Spleen (tissue), 11 donors: ENCODE data around the gene PAX5. TPM values are rescaled to one million over a fixed set of nuclear protein-coding genes. Genes with fewer than 3 reads are reported as not detected.

ENCODE experiments used
- DNase-seq: peaks from one replicate; pipeline ENCODE4 v3.0.0-alpha.2; 2020
- H3K27ac ChIP-seq, 8 donors: fragments of 200-600 bp; sonication (generic) in 7 of 8; 1 replicate in 4 of 8; 2 replicates in 4 of 8; pipeline versions ENCODE4 v1.5.0 to v1.8.0; 2016 to 2021; ENCODE audit warnings: inconsistent platforms in 4 of 8, mild to moderate bottlenecking in 4 of 8, moderate library complexity in 1 of 8
- H3K27me3 ChIP-seq, 7 donors: fragments of 200-600 bp; sonication (generic) in 6 of 7; replicated peaks in 1 of 7; 1 replicate in 4 of 7; 2 replicates in 3 of 7; pipeline versions ENCODE4 v1.5.0 to v1.8.0; 2016 to 2021; ENCODE audit warnings: inconsistent platforms in 3 of 7, mild to moderate bottlenecking in 1 of 7
- H3K36me3 ChIP-seq, 6 donors: fragments of 200-600 bp; sonication (generic) in 5 of 6; 1 replicate in 4 of 6; 2 replicates in 2 of 6; pipeline versions ENCODE4 v1.5.0 to v1.8.0; 2016 to 2021; ENCODE audit warnings: inconsistent platforms in 2 of 6
- H3K4me1 ChIP-seq, 6 donors: fragments of 200-600 bp; sonication (generic) in 5 of 6; 1 replicate in 3 of 6; 2 replicates in 3 of 6; pipeline versions ENCODE4 v1.5.0 to v1.8.0; 2016 to 2021; ENCODE audit warnings: inconsistent platforms in 3 of 6
- H3K4me3 ChIP-seq, 8 donors: fragments of 200-600 bp; sonication (generic) in 7 of 8; 1 replicate in 4 of 8; 2 replicates in 4 of 8; pipeline versions ENCODE4 v1.5.0 to v1.8.0; 2016 to 2021; ENCODE audit warnings: inconsistent platforms in 4 of 8, mild to moderate bottlenecking in 4 of 8, moderate library complexity in 2 of 8
- H3K9me3 ChIP-seq, 8 donors: fragments of 200-600 bp; sonication (generic) in 7 of 8; 1 replicate in 4 of 8; 2 replicates in 4 of 8; pipeline versions ENCODE4 v1.5.0 to v1.8.0; 2016 to 2021; ENCODE audit warnings: inconsistent platforms in 4 of 8
- POLR2A ChIP-seq, 3 donors: fragments of 450-650 bp; IDR thresholded peaks; one replicate each; pipeline ENCODE4 v1.5.1; 2017; ENCODE audit warnings: antibody characterized with exemption in 3 of 3, mild to moderate bottlenecking in 1 of 3
- POLR2AphosphoS5 ChIP-seq, 3 donors: sonication (generic); formaldehyde crosslinking; IDR thresholded peaks; one replicate each; pipeline ENCODE4 v1.5.1; 2017; ENCODE audit warnings: antibody characterized with exemption in 3 of 3
- WGBS, 5 donors: extraction: QIAGEN DNeasy Blood & Tissue Kit in 3 of 5; methylation state at CpG; one replicate each; pipeline versions ENCODE4 v1.1.5 to v1.1.7; 2013 to 2018; 5-methylcytosine and 5-hydroxymethylcytosine counted together
- intact Hi-C: fragments of 100-400 bp; cut with DNase I; formaldehyde crosslinking; loops from one replicate; pipeline ENCODE4 v1.15.0; 2023; ENCODE audit warnings: low total_unique reads
- polyA plus RNA-seq, 3 donors: library from polyadenylated mRNA; stranded (reverse); fragments of 200-250 nt; gene quantifications; one replicate each; pipeline ENCODE4 v1.2.1, GENCODE V29; 2013
- total RNA-seq, 7 donors: library from RNA; depleted of rRNA in 3 of 7; stranded (reverse); fragments of >200 nt in 3 of 7; fragmentation: NEBNext Ultra II Directional in 4 of 7; extraction: Animal tissue kit (Norgen Biotek cat#: 25700) in 4 of 7; gene quantifications; one replicate each; pipeline versions ENCODE4 v1.1.0 to v1.2.1, GENCODE V29; 2016 to 2021
- TF ChIP-seq, protein P1 (sequence below), 11 experiments: fragments of 200-600 bp in 7 of 11; fragments of 450-650 bp in 4 of 11; sonication (generic) in 4 of 11; IDR thresholded peaks in 8 of 11; conservative IDR thresholded peaks in 3 of 11; 1 replicate in 7 of 11; 2 replicates in 4 of 11; pipeline versions ENCODE4 v1.4.0 to v1.8.0; 2016 to 2021; ENCODE audit warnings: antibody characterized with exemption in 11 of 11, inconsistent platforms in 4 of 11, mild to moderate bottlenecking in 1 of 11
- donor health status: healthy with polysubstance abuse.
- donor health status: DM: no; HTN: no; CAD: no; lungs with moderate emphysema.
- donor health status: DM: no; HTN: no; CAD: no.
- donor health status: Bipolar disorder and iron deficiency.
- donor health status: healthy.
- donor health status: DM: no; HTN: no; CAD: no.
- donor health status: DM: yes; HTN: yes; CAD: no.

The PAX5 gene
- total and polyA plus RNA-seq, 10 donors = 15.9 to 120 (median 53.0) TPM

DNA sequence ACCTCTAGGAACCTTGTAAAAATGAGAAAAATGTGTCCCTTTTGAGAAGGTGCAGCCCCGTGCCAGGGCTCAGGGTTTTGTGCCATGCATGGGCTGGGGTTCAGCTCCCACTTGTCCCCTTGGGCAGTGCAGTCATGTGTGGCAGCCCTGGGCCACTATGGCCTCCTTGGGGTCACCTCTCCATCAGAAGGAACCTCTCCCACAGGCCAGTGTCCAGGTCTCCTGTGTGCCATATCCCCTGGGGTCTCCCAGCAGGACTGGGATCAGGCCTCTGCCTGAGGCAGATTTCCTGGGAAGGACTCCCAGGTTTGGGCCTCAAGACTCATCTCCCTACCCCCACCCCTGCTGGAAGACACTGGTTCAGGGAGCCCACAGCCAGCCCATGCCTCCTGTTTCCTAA lies 189.1 kb downstream of the PAX5 start:
- DNase-seq = no peak
- intact Hi-C loops = no loop called here
- TF ChIP-seq, protein P1, sequence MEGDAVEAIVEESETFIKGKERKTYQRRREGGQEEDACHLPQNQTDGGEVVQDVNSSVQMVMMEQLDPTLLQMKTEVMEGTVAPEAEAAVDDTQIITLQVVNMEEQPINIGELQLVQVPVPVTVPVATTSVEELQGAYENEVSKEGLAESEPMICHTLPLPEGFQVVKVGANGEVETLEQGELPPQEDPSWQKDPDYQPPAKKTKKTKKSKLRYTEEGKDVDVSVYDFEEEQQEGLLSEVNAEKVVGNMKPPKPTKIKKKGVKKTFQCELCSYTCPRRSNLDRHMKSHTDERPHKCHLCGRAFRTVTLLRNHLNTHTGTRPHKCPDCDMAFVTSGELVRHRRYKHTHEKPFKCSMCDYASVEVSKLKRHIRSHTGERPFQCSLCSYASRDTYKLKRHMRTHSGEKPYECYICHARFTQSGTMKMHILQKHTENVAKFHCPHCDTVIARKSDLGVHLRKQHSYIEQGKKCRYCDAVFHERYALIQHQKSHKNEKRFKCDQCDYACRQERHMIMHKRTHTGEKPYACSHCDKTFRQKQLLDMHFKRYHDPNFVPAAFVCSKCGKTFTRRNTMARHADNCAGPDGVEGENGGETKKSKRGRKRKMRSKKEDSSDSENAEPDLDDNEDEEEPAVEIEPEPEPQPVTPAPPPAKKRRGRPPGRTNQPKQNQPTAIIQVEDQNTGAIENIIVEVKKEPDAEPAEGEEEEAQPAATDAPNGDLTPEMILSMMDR (IDR thresholded peaks at IDR 0.05 in 8 of 11, conservative IDR thresholded peaks at IDR 0.05 in 3 of 11) = no peak
- TF ChIP-seq POLR2A (IDR thresholded peaks at IDR 0.05) (no peak), POLR2AphosphoS5 (IDR thresholded peaks at IDR 0.05) (no peak)
- no peaks in the 10 kb centered on the region for H3K9me3 ChIP-seq
- no peaks in the 10 kb centered on the region for H3K27me3 ChIP-seq
- WGBS, 5 donors = 64 to 78% (median 73%) methylated on average over 1 of the region's 1 CpG
- H3K36me3 ChIP-seq = peaks cover 0 to 94% (median 11%) of the 10 kb centered on the region in 6 donors
- no peak overlapping the region for H3K4me3 ChIP-seq
- H3K4me1 ChIP-seq = no peaks in the 10 kb centered on the region
- no peak overlapping the region for H3K27ac ChIP-seq

DNA sequence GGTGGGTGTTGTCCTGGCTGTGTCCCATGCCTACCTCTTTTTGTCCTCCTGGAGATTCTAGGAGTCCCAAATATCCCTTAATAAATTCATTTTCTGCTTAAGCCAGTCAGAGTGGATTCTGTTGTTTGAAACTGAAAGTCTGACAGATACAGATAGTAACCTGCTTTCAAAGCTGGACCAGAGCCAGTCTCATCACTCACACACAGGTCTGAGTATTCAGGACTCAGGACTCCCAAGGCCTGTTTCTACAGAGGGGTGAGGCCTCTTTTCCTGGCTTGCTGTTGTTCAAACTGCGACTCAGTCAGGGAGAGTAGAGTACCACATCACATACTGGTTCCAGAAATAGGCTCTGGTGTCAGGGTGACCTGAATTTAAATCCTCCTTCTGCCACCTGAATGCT lies 190.1 kb downstream of the PAX5 start:
- WGBS, 5 donors = 80 to 94% (median 90%) methylated on average over 1 of the region's 1 CpG
- Histone ChIP-seq H3K4me1 (no peaks in the 10 kb centered on the region), H3K9me3 (no peaks in the 10 kb centered on the region), H3K27ac (no peak overlapping the region), H3K27me3 (no peaks in the 10 kb centered on the region), H3K4me3 (no peak overlapping the region), H3K36me3 (peaks cover 0 to 96% (median 17%) of the 10 kb centered on the region in 6 donors)
- intact Hi-C loops = no loop called here
- TF ChIP-seq, protein P1 (IDR thresholded peaks at IDR 0.05 in 8 of 11, conservative IDR thresholded peaks at IDR 0.05 in 3 of 11) = no peak
- TF ChIP-seq POLR2A (IDR thresholded peaks at IDR 0.05) = no peak
- TF ChIP-seq POLR2AphosphoS5 (IDR thresholded peaks at IDR 0.05) = no peak
- DNase-seq = no peak

DNA sequence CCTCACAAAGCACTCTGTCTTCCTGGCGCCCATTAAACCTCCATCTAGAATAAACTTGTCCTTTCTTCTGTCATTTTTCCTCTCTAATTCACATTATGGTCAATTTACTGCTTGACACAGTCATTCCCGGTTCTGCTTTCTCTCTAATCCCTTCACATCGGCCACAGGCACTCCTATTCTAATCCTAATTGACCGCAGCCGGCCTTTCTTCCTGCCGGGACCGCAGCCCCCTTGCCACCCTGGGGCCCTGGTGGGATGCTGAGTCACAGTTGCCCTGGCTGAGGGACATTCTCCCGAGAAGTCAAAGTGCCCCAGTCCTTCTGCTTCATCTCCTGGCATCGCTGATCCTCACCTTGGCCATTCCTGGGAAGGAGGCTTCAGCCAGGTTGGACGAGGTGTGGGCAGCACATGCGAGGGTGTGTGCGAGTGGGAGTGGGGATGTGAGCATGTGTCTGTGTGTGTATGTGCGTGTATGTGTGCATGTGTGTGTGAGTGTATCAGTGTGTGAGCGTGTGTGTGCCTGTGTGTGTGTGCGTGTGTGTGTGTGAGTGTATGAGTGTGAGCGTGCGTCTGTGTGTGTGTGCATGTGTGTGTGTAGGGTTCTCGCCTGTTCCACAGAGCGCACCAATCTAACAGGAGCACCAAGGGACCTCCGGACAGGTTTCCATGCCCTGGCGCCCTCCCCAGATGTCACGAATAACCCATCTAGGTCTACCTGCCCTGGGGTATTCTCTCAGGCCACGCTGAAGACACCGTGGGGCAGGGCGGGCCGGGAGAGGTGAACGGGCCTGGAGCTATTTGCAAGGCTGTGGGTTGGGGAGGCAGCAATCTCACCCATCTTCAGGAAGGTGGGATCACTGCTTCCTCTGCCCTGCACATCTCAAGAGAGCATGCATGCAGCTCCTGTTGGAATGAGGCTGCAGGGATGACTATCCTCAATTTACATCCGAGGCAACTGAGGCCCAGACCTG lies 191.2 kb downstream of the PAX5 start:
- Histone ChIP-seq H3K4me3 (no peak overlapping the region), H3K9me3 (no peaks in the 10 kb centered on the region), H3K27me3 (no peaks in the 10 kb centered on the region), H3K4me1 (no peaks in the 10 kb centered on the region), H3K27ac (no peak overlapping the region), H3K36me3 (peaks cover 0 to 100% (median 17%) of the 10 kb centered on the region in 6 donors)
- no peak for DNase-seq
- TF ChIP-seq POLR2A (IDR thresholded peaks at IDR 0.05) = no peak
- TF ChIP-seq POLR2AphosphoS5 (IDR thresholded peaks at IDR 0.05) = peak in 1 of 3 donors; percentile 22
- intact Hi-C loops = no loop called here
- 71 to 75% (median 72%) methylated on average over 27 to 28 of the region's 28 CpGs for WGBS, 5 donors

DNA sequence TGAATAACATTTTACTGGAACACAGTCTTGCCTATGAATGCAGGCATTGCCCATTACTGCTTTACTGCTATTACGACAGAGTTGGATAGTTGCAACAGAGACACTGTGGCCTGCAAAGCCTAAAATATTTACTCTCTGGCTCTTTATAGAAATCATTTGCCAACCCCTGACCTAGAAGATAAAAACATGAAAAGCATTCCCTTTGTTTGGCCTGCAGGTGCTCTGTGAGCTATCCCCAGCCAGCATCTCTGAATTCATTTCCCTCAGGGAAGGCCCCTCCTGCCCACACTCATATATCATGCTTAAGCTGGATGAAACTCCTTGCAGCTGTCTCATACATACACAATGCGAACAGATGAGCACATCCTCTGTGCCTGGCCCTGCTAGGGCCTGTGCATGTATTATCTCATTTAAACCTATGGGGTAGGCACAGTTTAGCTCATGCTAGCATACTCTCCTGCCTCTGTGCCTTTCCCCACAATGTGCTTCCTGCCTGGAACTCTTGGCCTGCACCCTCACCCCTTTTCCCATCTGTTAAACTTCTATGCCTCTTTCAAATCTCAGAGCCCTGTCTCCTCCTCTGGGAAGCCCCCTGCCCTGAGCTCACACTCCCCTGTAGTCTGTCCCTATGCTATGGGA lies 193.1 kb downstream of the PAX5 start:
- no peak overlapping the region for H3K27ac ChIP-seq
- no peaks in the 10 kb centered on the region for H3K4me1 ChIP-seq
- TF ChIP-seq POLR2AphosphoS5 (IDR thresholded peaks at IDR 0.05) (no peak), POLR2A (IDR thresholded peaks at IDR 0.05) (no peak)
- TF ChIP-seq, protein P1 (IDR thresholded peaks at IDR 0.05 in 8 of 11, conservative IDR thresholded peaks at IDR 0.05 in 3 of 11) = no peak
- intact Hi-C loops = no loop called here
- no peak overlapping the region for H3K4me3 ChIP-seq
- 75 to 93% (median 82%) methylated on average over 2 of the region's 2 CpGs for WGBS, 5 donors
- H3K9me3 ChIP-seq = no peaks in the 10 kb centered on the region
- H3K36me3 ChIP-seq = peaks cover 0 to 85% (median 14%) of the 10 kb centered on the region in 6 donors
- no peak for DNase-seq
- H3K27me3 ChIP-seq = no peaks in the 10 kb centered on the region
